ENCODE measurements around the gene SLC22A23.

The SLC22A23 gene

DNA sequence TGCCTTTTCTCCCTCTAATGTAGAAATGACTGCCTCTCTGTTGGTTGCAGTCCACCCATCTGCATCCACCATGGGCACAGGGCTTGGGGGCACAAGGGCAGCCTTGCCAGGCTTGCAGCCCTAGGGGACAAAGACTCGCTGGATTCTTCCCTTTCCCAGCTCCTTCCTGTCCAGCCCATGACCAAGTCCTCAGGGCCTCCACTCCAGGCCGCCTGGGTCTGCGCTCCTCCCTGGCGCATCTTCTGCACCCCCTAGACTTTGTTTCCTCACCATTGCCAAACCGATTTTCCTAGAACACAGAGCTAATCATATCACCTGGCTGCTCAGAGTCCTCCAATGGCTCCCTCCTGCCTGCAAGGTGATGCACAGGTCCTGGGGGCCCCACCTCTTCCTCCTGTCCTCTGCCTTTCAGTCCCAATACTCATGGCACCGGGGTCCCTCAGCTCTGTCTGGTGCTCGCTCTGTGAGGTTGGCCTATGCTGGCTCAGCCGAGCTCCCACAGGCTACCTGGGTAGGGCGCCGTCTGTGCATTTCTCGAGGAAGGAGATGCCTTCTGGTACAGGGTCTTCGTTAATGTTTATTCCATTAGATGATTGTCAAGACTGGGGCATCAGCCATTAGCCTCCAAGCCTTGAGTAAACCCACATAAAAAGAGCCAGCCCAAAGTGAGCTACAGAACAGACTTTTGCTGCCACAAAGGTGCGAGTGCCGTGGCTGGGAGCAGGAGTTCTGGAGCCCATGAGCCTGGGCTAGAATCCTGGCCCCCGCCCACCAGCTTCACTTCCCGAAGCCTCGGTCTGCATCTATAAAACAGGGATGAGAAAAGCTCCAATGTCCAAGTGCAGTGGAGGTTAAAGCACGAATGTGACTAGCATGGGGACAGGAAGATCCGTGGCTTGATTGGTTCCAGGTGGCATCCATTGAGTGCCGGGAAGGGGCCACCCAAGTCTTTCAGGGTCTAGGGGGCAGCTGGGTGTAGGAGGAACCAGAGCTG is 180.4 kb downstream of the SLC22A23 start:
- H3K36me3 ChIP-seq (ENCODE audit: control insufficient read depth, insufficient read depth, low read length) = peaks cover 3% of the 10 kb centered on the region
- peaks cover under 1% of the 10 kb centered on the region for H3K4me1 ChIP-seq (ENCODE audit: control insufficient read depth, low read depth, low read length)
- no peak overlapping the region for H3K9ac ChIP-seq (ENCODE audit: low read length)
- no peak overlapping the region for H3K4me3 ChIP-seq (ENCODE audit: low read length)
- H3K27ac ChIP-seq (ENCODE audit: low read depth, low read length) = no peak overlapping the region
- H3K18ac ChIP-seq (ENCODE audit: low read length) = no peak overlapping the region
- no peak overlapping the region for H2BK5ac ChIP-seq (ENCODE audit: low read length)
- no peak overlapping the region for H3K4me2 ChIP-seq (ENCODE audit: low read length)
- H3K27me3 ChIP-seq (ENCODE audit: insufficient read depth, low read length, poor library complexity) = no peaks in the 10 kb centered on the region
- H4K8ac ChIP-seq (ENCODE audit: low read depth, low read length) = no peak overlapping the region
- H2BK120ac ChIP-seq (ENCODE audit: low read depth, low read length) = no peak overlapping the region
- no peak overlapping the region for H3K56ac ChIP-seq (ENCODE audit: low read length)
- DNase-seq = no peak
- H3K79me1 ChIP-seq (ENCODE audit: low read length) = peaks cover 4% of the 10 kb centered on the region
- no peak overlapping the region for H2BK15ac ChIP-seq (replicated peaks; ENCODE audit: low read depth)
- no peak overlapping the region for H3K23ac ChIP-seq (ENCODE audit: low read length)
- H3K79me2 ChIP-seq (ENCODE audit: control insufficient read depth, insufficient read depth, low read length) = no peaks in the 10 kb centered on the region
- WGBS (ENCODE audit: extremely low coverage, insufficient coverage, low lambda C conversion rate) = no CpG with 5 or more reads among the region's 20 CpGs
- H4K5ac ChIP-seq (ENCODE audit: low read length) = no peak overlapping the region
- H2AK5ac ChIP-seq (ENCODE audit: low read length) = no peak overlapping the region
- H3K4ac ChIP-seq (ENCODE audit: low read depth, low read length) = no peak overlapping the region

DNA sequence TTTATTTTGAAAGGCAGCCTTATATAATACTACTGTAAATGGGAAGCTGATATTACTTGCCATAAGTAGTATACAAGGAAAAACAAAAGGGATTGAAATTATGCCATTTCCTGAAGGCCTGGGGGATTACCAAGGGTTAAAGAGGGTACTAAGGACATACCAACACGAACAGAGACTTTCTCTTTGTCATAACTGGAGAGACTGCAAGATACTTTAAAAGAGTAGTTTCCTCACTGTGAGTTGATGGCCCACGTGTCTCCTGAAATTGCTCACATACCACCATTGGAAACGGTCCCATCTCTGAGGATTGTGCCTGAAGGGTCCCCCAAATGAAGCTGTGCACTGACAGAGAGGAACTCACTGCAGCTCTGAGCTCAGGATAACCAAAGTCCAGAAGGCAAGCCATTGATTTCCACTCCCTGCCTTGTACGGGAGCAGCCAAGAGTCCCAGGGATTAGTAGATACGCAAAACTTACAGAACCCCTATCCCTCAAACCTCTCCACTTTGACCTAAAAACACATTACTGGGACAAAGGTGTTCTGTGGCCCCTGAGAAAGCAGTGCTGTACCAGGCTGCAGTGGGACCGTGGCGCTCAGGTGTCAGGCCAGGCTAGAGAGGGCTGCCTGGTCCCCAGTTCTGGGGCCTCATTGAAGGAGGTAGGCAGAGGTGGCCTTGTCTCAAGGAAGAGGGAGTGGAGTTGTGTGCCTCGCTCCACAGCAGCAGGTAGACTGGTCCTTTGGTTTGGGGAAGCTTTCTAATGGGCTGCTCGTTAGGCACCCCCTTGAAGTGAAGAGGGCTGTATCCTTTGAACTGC is 182.9 kb downstream of the SLC22A23 start:
- Histone ChIP-seq H3K4me2 (ENCODE audit: low read length) (no peak overlapping the region), H3K4ac (ENCODE audit: low read depth, low read length) (no peak overlapping the region), H3K9ac (ENCODE audit: low read length) (no peak overlapping the region), H3K4me1 (ENCODE audit: control insufficient read depth, low read depth, low read length) (no peaks in the 10 kb centered on the region), H3K56ac (ENCODE audit: low read length) (no peak overlapping the region), H4K8ac (ENCODE audit: low read depth, low read length) (no peak overlapping the region), H3K4me3 (ENCODE audit: low read length) (no peak overlapping the region), H2BK120ac (ENCODE audit: low read depth, low read length) (no peak overlapping the region), H2AK5ac (ENCODE audit: low read length) (no peak overlapping the region), H3K18ac (ENCODE audit: low read length) (no peak overlapping the region), H3K79me1 (ENCODE audit: low read length) (peaks cover 12% of the 10 kb centered on the region), H3K23ac (ENCODE audit: low read length) (no peak overlapping the region), H3K36me3 (ENCODE audit: control insufficient read depth, insufficient read depth, low read length) (peaks cover 6% of the 10 kb centered on the region), H3K79me2 (ENCODE audit: control insufficient read depth, insufficient read depth, low read length) (no peaks in the 10 kb centered on the region), H2BK5ac (ENCODE audit: low read length) (no peak overlapping the region), H2BK15ac (replicated peaks; ENCODE audit: low read depth) (no peak overlapping the region), H3K27ac (ENCODE audit: low read depth, low read length) (no peak overlapping the region), H3K27me3 (ENCODE audit: insufficient read depth, low read length, poor library complexity) (no peaks in the 10 kb centered on the region), H4K5ac (ENCODE audit: low read length) (no peak overlapping the region)
- WGBS (ENCODE audit: extremely low coverage, insufficient coverage, low lambda C conversion rate) = no CpG with 5 or more reads among the region's 9 CpGs
- no peak for DNase-seq

DNA sequence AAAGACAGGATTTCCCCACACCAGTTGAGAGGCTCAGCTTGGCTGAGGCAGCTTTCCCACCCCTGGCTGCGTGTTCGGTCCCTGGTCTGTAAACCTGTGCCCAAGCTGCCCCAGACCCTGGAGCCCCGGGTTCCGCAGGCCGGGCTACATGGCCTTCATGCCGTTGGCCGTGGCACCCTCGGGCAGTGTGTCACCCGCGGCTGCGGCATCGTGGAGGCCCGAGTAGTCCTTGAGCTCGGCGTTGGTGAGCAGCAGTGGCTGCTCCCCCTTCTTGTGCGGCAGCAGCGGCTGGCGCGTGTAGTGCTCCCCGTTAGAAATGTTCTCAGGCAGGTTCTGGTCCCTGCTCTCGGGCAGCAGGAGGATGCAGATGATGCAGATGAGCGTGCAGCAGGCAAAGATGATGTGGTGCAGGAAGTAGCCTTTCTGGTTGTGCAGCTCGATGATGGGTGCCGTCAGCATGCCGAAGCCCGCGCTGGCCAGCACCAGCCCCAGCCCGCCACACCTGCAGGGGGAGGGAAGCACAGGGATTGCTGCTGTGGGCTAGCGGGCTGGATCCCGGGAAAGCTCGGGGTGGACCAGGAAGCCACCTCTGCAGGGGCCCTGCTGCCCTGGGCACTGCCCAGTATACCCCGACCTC is 183.8 kb downstream of the SLC22A23 start:
- no peak overlapping the region for H2BK120ac ChIP-seq (ENCODE audit: low read depth, low read length)
- no peak overlapping the region for H3K4ac ChIP-seq (ENCODE audit: low read depth, low read length)
- H3K56ac ChIP-seq (ENCODE audit: low read length) = no peak overlapping the region
- no peak overlapping the region for H4K5ac ChIP-seq (ENCODE audit: low read length)
- H3K27ac ChIP-seq (ENCODE audit: low read depth, low read length) = no peak overlapping the region
- H3K79me2 ChIP-seq (ENCODE audit: control insufficient read depth, insufficient read depth, low read length) = no peaks in the 10 kb centered on the region
- no peak overlapping the region for H2AK5ac ChIP-seq (ENCODE audit: low read length)
- H2BK5ac ChIP-seq (ENCODE audit: low read length) = no peak overlapping the region
- peaks cover 6% of the 10 kb centered on the region for H3K36me3 ChIP-seq (ENCODE audit: control insufficient read depth, insufficient read depth, low read length)
- H3K18ac ChIP-seq (ENCODE audit: low read length) = no peak overlapping the region
- WGBS (ENCODE audit: extremely low coverage, insufficient coverage, low lambda C conversion rate) = no CpG with 5 or more reads among the region's 32 CpGs
- no peak overlapping the region for H3K4me3 ChIP-seq (ENCODE audit: low read length)
- H3K79me1 ChIP-seq (ENCODE audit: low read length) = peaks cover 17% of the 10 kb centered on the region
- no peak overlapping the region for H2BK15ac ChIP-seq (replicated peaks; ENCODE audit: low read depth)
- no peak overlapping the region for H4K8ac ChIP-seq (ENCODE audit: low read depth, low read length)
- no peak overlapping the region for H3K9ac ChIP-seq (ENCODE audit: low read length)
- H3K23ac ChIP-seq (ENCODE audit: low read length) = no peak overlapping the region
- no peaks in the 10 kb centered on the region for H3K27me3 ChIP-seq (ENCODE audit: insufficient read depth, low read length, poor library complexity)
- H3K4me1 ChIP-seq (ENCODE audit: control insufficient read depth, low read depth, low read length) = no peaks in the 10 kb centered on the region
- DNase-seq = no peak
- H3K4me2 ChIP-seq (ENCODE audit: low read length) = no peak overlapping the region

DNA sequence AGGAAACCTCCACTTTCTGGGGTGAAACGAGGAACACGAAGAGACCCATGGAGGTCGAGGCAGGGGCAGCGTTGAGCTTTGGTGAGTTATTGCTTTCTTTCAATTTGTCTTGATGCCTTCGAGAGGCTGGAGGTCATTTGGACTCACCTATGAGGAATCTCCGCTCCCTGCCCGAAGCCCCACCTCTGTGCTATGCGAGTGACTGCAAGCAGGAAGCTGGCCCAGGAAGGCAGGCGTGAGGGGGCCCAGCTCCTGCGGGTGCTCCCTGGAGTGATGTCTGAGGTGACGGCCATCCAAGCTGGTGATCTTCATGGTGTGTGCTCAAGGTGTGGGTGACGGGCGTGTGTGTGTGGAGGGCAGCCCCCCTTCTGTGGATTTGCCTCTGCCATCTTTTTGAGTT is 185.1 kb downstream of the SLC22A23 start:
- H3K4me1 ChIP-seq (ENCODE audit: control insufficient read depth, low read depth, low read length) = no peaks in the 10 kb centered on the region
- DNase-seq = no peak
- no peak overlapping the region for H4K8ac ChIP-seq (ENCODE audit: low read depth, low read length)
- H3K27ac ChIP-seq (ENCODE audit: low read depth, low read length) = no peak overlapping the region
- peaks cover 6% of the 10 kb centered on the region for H3K36me3 ChIP-seq (ENCODE audit: control insufficient read depth, insufficient read depth, low read length)
- H2BK5ac ChIP-seq (ENCODE audit: low read length) = no peak overlapping the region
- no peak overlapping the region for H3K4me2 ChIP-seq (ENCODE audit: low read length)
- H3K23ac ChIP-seq (ENCODE audit: low read length) = no peak overlapping the region
- H3K79me1 ChIP-seq (ENCODE audit: low read length) = peaks cover 21% of the 10 kb centered on the region
- no peak overlapping the region for H3K18ac ChIP-seq (ENCODE audit: low read length)
- no peak overlapping the region for H2AK5ac ChIP-seq (ENCODE audit: low read length)
- peaks cover 4% of the 10 kb centered on the region for H3K79me2 ChIP-seq (ENCODE audit: control insufficient read depth, insufficient read depth, low read length)
- H3K9ac ChIP-seq (ENCODE audit: low read length) = no peak overlapping the region
- H2BK120ac ChIP-seq (ENCODE audit: low read depth, low read length) = no peak overlapping the region
- H4K5ac ChIP-seq (ENCODE audit: low read length) = no peak overlapping the region
- no peak overlapping the region for H3K4ac ChIP-seq (ENCODE audit: low read depth, low read length)
- no CpG with 5 or more reads among the region's 13 CpGs for WGBS (ENCODE audit: extremely low coverage, insufficient coverage, low lambda C conversion rate)
- no peaks in the 10 kb centered on the region for H3K27me3 ChIP-seq (ENCODE audit: insufficient read depth, low read length, poor library complexity)
- H2BK15ac ChIP-seq (replicated peaks; ENCODE audit: low read depth) = no peak overlapping the region
- no peak overlapping the region for H3K4me3 ChIP-seq (ENCODE audit: low read length)
- no peak overlapping the region for H3K56ac ChIP-seq (ENCODE audit: low read length)

DNA sequence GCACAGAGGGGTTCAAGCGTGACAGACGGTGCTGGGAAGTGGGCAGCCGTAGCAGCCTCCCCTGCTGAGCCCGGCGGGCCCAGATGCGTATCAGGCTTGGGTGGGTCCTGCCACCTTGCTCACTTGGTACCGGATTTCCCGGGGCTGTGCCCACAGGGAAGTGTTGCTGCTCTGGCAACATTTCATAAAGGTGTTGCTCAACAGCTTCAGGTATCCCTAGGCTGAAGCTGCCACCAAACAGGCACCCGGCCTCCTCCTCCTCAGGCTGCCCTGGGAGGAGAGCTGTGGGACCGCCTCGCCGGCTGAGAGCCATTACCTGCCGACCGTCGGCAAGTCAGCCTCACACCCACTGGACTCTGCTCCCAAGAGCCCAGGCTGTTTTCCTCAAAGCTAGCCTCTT is 186.6 kb downstream of the SLC22A23 start:
- no peak overlapping the region for H3K4me2 ChIP-seq (ENCODE audit: low read length)
- no peak overlapping the region for H4K8ac ChIP-seq (ENCODE audit: low read depth, low read length)
- no peak overlapping the region for H3K4me3 ChIP-seq (ENCODE audit: low read length)
- no peak overlapping the region for H3K4ac ChIP-seq (ENCODE audit: low read depth, low read length)
- no peak overlapping the region for H3K18ac ChIP-seq (ENCODE audit: low read length)
- no CpG with 5 or more reads among the region's 15 CpGs for WGBS (ENCODE audit: extremely low coverage, insufficient coverage, low lambda C conversion rate)
- no peak overlapping the region for H3K27ac ChIP-seq (ENCODE audit: low read depth, low read length)
- no peak overlapping the region for H2BK120ac ChIP-seq (ENCODE audit: low read depth, low read length)
- H2BK5ac ChIP-seq (ENCODE audit: low read length) = no peak overlapping the region
- no peak overlapping the region for H3K9ac ChIP-seq (ENCODE audit: low read length)
- H3K79me2 ChIP-seq (ENCODE audit: control insufficient read depth, insufficient read depth, low read length) = peaks cover 8% of the 10 kb centered on the region
- H4K5ac ChIP-seq (ENCODE audit: low read length) = no peak overlapping the region
- peaks cover 6% of the 10 kb centered on the region for H3K36me3 ChIP-seq (ENCODE audit: control insufficient read depth, insufficient read depth, low read length)
- no peaks in the 10 kb centered on the region for H3K27me3 ChIP-seq (ENCODE audit: insufficient read depth, low read length, poor library complexity)
- H3K23ac ChIP-seq (ENCODE audit: low read length) = no peak overlapping the region
- DNase-seq = no peak
- no peak overlapping the region for H2BK15ac ChIP-seq (replicated peaks; ENCODE audit: low read depth)
- no peak overlapping the region for H3K56ac ChIP-seq (ENCODE audit: low read length)
- no peaks in the 10 kb centered on the region for H3K4me1 ChIP-seq (ENCODE audit: control insufficient read depth, low read depth, low read length)
- H2AK5ac ChIP-seq (ENCODE audit: low read length) = no peak overlapping the region
- peaks cover 21% of the 10 kb centered on the region for H3K79me1 ChIP-seq (ENCODE audit: low read length)
